DND-41 (cell line): ENCODE data around the gene MCF2L2.

Experiments used
- ATAC-seq: fragments of 200-7000 bp; cut with Tn5 transposase; 3 replicates; pipeline ENCODE4 v1.9.1; 2021; ENCODE audit warnings: low read depth; ENCODE audit not compliant: insufficient read depth
- DNase-seq: peaks from one replicate; pipeline ENCODE4 v3.0.0-alpha.2; 2020
- H2AFZ ChIP-seq: 2 replicates; pipeline ENCODE4 v1.6.0; 2012; ENCODE audit warnings: low read depth, low read length
- H3K27ac ChIP-seq: 2 replicates; pipeline ENCODE4 v1.5.1; 2012; ENCODE audit warnings: low read length, inconsistent platforms
- H3K27me3 ChIP-seq: fragments of 200-600 bp; sonication (generic); 2 replicates; pipeline ENCODE4 v1.6.0; 2012; ENCODE audit warnings: low read length, mild to moderate bottlenecking, inconsistent platforms; ENCODE audit not compliant: insufficient read depth, poor library complexity
- H3K36me3 ChIP-seq: 2 replicates; pipeline ENCODE4 v1.5.1; 2012; ENCODE audit warnings: low read length, inconsistent platforms; ENCODE audit not compliant: insufficient read depth
- H3K4me1 ChIP-seq: 2 replicates; pipeline ENCODE4 v1.5.1; 2012; ENCODE audit warnings: mild to moderate bottlenecking, low read length; ENCODE audit not compliant: insufficient read depth
- H3K4me2 ChIP-seq: 2 replicates; pipeline ENCODE4 v1.6.0; 2012; ENCODE audit warnings: mild to moderate bottlenecking, moderate library complexity, low read length, inconsistent platforms; ENCODE audit not compliant: insufficient read depth
- H3K4me3 ChIP-seq, 2 experiments: fragments of 200-600 bp in 1 of 2; shearing (Covaris generic) in 1 of 2; 2 replicates each; pipeline ENCODE4 v1.5.1; 2012 to 2016; ENCODE audit warnings: inconsistent platforms in 2 of 2, low read length in 2 of 2, mild to moderate bottlenecking in 2 of 2, low read depth in 1 of 2, moderate library complexity in 1 of 2
- H3K79me2 ChIP-seq: 2 replicates; pipeline ENCODE4 v1.6.0; 2012; ENCODE audit warnings: low read length, inconsistent platforms; ENCODE audit not compliant: insufficient read depth
- H3K9ac ChIP-seq: 2 replicates; pipeline ENCODE4 v1.6.0; 2012; ENCODE audit warnings: low read depth, mild to moderate bottlenecking, inconsistent platforms, low read length, moderate library complexity
- H3K9me3 ChIP-seq: 2 replicates; pipeline ENCODE4 v1.5.1; 2012; ENCODE audit warnings: low read length, moderate library complexity, mild to moderate bottlenecking, inconsistent platforms; ENCODE audit not compliant: insufficient read depth, severe bottlenecking
- H4K20me1 ChIP-seq: 2 replicates; pipeline ENCODE4 v1.6.0; 2012; ENCODE audit warnings: low read length; ENCODE audit not compliant: insufficient read depth
- CTCF ChIP-seq: IDR thresholded peaks from 2 replicates; pipeline ENCODE4 v1.5.1; 2012; ENCODE audit warnings: borderline replicate concordance, low read length, moderate library complexity, mild to moderate bottlenecking; ENCODE audit not compliant: poor library complexity, severe bottlenecking; ENCODE audit errors: extremely low read depth
- EZH2 ChIP-seq: IDR thresholded peaks from 3 replicates; pipeline ENCODE4 v1.6.1; 2012; ENCODE audit warnings: borderline replicate concordance, low read depth, mild to moderate bottlenecking, moderate library complexity, low read length, inconsistent platforms; ENCODE audit not compliant: severe bottlenecking

MCF2L2 gene

GRCh38 chr3:183285318-183285717 is 143.1 kb downstream of the MCF2L2 start:
- Histone ChIP-seq H3K4me3 (peak overlapping the region in 1 of 2 experiments; percentile 41; a peak in 1 of 4 replicates), H2AFZ (peak overlapping the region; percentile 77), H3K9me3 (no peaks in the 10 kb centered on the region), H3K27me3 (no peaks in the 10 kb centered on the region), H3K79me2 (no peaks in the 10 kb centered on the region), H3K4me1 (peaks cover 15% of the 10 kb centered on the region), H4K20me1 (no peaks in the 10 kb centered on the region), H3K27ac (no peak overlapping the region), H3K9ac (peak overlapping the region; percentile 17; the same call in 1 of the 2 replicates), H3K4me2 (peak overlapping the region; percentile 62), H3K36me3 (no peaks in the 10 kb centered on the region)
- TF ChIP-seq CTCF = no peak
- no peak for TF ChIP-seq EZH2
- ATAC-seq = peak; percentile 29; the same call in 1 of the 3 replicates
- DNase-seq = no peak

GRCh38 chr3:183284570-183284969 is 143.8 kb downstream of the MCF2L2 start:
- ATAC-seq (no peak), DNase-seq (no peak)
- Histone ChIP-seq H3K9me3 (no peaks in the 10 kb centered on the region), H2AFZ (no peak overlapping the region), H3K4me1 (peaks cover 15% of the 10 kb centered on the region), H3K4me3 (no peak overlapping the region), H3K27me3 (no peaks in the 10 kb centered on the region), H3K79me2 (no peaks in the 10 kb centered on the region), H3K36me3 (no peaks in the 10 kb centered on the region), H3K27ac (no peak overlapping the region), H3K4me2 (no peak overlapping the region), H3K9ac (no peak overlapping the region), H4K20me1 (no peaks in the 10 kb centered on the region)
- TF ChIP-seq CTCF (no peak), EZH2 (no peak)

GRCh38 chr3:183283886-183284285 is 144.5 kb downstream of the MCF2L2 start:
- no peak for DNase-seq
- no peaks in the 10 kb centered on the region for H3K27me3 ChIP-seq
- H3K79me2 ChIP-seq = no peaks in the 10 kb centered on the region
- H3K27ac ChIP-seq = no peak overlapping the region
- no peak overlapping the region for H3K4me3 ChIP-seq
- H3K9ac ChIP-seq = no peak overlapping the region
- H3K4me1 ChIP-seq = peaks cover 15% of the 10 kb centered on the region
- no peak overlapping the region for H3K4me2 ChIP-seq
- no peaks in the 10 kb centered on the region for H3K36me3 ChIP-seq
- H3K9me3 ChIP-seq = no peaks in the 10 kb centered on the region
- TF ChIP-seq CTCF (no peak), EZH2 (no peak)
- H2AFZ ChIP-seq = no peak overlapping the region
- ATAC-seq = no peak
- H4K20me1 ChIP-seq = no peaks in the 10 kb centered on the region

- ATAC-seq (no peak), DNase-seq (no peak)
- no peak overlapping the region for H3K4me3 ChIP-seq
- H2AFZ ChIP-seq = no peak overlapping the region
- H3K27ac ChIP-seq = no peak overlapping the region
- H3K4me1 ChIP-seq = peaks cover 13% of the 10 kb centered on the region
- H3K36me3 ChIP-seq = no peaks in the 10 kb centered on the region
- H3K27me3 ChIP-seq = no peaks in the 10 kb centered on the region
- H4K20me1 ChIP-seq = no peaks in the 10 kb centered on the region
- H3K9ac ChIP-seq = no peak overlapping the region
- no peak overlapping the region for H3K4me2 ChIP-seq
- TF ChIP-seq EZH2 (no peak), CTCF (no peak)
- H3K9me3 ChIP-seq = no peaks in the 10 kb centered on the region
- H3K79me2 ChIP-seq = no peaks in the 10 kb centered on the region
Observed at GRCh38 chr3:183281126-183281797, 147.2 kb downstream of the MCF2L2 start.
